DND-41 (cell line): ENCODE results near the gene ATP7A.

ENCODE experiments used
- ATAC-seq: fragments of 200-7000 bp; cut with Tn5 transposase; 3 replicates; pipeline ENCODE4 v1.9.1; 2021; ENCODE audit warnings: low read depth; ENCODE audit not compliant: insufficient read depth
- DNase-seq: peaks from one replicate; pipeline ENCODE4 v3.0.0-alpha.2; 2020
- H2AFZ ChIP-seq: 2 replicates; pipeline ENCODE4 v1.6.0; 2012; ENCODE audit warnings: low read depth, low read length
- H3K27ac ChIP-seq: 2 replicates; pipeline ENCODE4 v1.5.1; 2012; ENCODE audit warnings: low read length, inconsistent platforms
- H3K27me3 ChIP-seq: fragments of 200-600 bp; sonication (generic); 2 replicates; pipeline ENCODE4 v1.6.0; 2012; ENCODE audit warnings: low read length, mild to moderate bottlenecking, inconsistent platforms; ENCODE audit not compliant: insufficient read depth, poor library complexity
- H3K36me3 ChIP-seq: 2 replicates; pipeline ENCODE4 v1.5.1; 2012; ENCODE audit warnings: low read length, inconsistent platforms; ENCODE audit not compliant: insufficient read depth
- H3K4me1 ChIP-seq: 2 replicates; pipeline ENCODE4 v1.5.1; 2012; ENCODE audit warnings: mild to moderate bottlenecking, low read length; ENCODE audit not compliant: insufficient read depth
- H3K4me2 ChIP-seq: 2 replicates; pipeline ENCODE4 v1.6.0; 2012; ENCODE audit warnings: mild to moderate bottlenecking, moderate library complexity, low read length, inconsistent platforms; ENCODE audit not compliant: insufficient read depth
- H3K4me3 ChIP-seq, 2 experiments: fragments of 200-600 bp in 1 of 2; shearing (Covaris generic) in 1 of 2; 2 replicates each; pipeline ENCODE4 v1.5.1; 2012 to 2016; ENCODE audit warnings: inconsistent platforms in 2 of 2, low read length in 2 of 2, mild to moderate bottlenecking in 2 of 2, low read depth in 1 of 2, moderate library complexity in 1 of 2
- H3K79me2 ChIP-seq: 2 replicates; pipeline ENCODE4 v1.6.0; 2012; ENCODE audit warnings: low read length, inconsistent platforms; ENCODE audit not compliant: insufficient read depth
- H3K9ac ChIP-seq: 2 replicates; pipeline ENCODE4 v1.6.0; 2012; ENCODE audit warnings: low read depth, mild to moderate bottlenecking, inconsistent platforms, low read length, moderate library complexity
- H3K9me3 ChIP-seq: 2 replicates; pipeline ENCODE4 v1.5.1; 2012; ENCODE audit warnings: low read length, moderate library complexity, mild to moderate bottlenecking, inconsistent platforms; ENCODE audit not compliant: insufficient read depth, severe bottlenecking
- H4K20me1 ChIP-seq: 2 replicates; pipeline ENCODE4 v1.6.0; 2012; ENCODE audit warnings: low read length; ENCODE audit not compliant: insufficient read depth
- EZH2 ChIP-seq: IDR thresholded peaks from 3 replicates; pipeline ENCODE4 v1.6.1; 2012; ENCODE audit warnings: borderline replicate concordance, low read depth, mild to moderate bottlenecking, moderate library complexity, low read length, inconsistent platforms; ENCODE audit not compliant: severe bottlenecking
- TF ChIP-seq, protein P1 (sequence below): IDR thresholded peaks from 2 replicates; pipeline ENCODE4 v1.5.1; 2012; ENCODE audit warnings: borderline replicate concordance, low read length, moderate library complexity, mild to moderate bottlenecking; ENCODE audit not compliant: poor library complexity, severe bottlenecking; ENCODE audit errors: extremely low read depth

The ATP7A gene

DNA sequence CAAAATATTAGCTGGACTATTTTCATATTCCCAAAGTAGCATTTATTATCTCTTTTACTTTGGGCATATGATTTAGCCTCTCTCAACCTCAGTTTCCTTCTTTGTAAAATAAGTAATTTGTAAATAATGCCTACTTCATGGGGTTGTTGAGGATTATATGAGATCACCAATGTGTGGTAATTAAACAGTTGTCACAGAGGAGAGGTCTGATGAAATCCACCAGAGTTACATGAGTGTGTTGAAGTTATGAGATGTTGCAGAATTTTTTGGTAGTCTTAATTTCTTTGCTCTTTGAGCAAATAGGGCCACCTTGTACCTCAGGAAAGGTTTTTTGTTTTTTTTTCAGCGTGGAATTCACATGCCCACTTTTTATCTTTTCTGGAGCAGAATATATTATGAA, 9.8 kb upstream of the ATP7A start:
- H4K20me1 ChIP-seq: no peaks in the 10 kb centered on the region
- peak overlapping the region; percentile 57 to 78; a peak in 3 of 4 replicates for H3K4me3 ChIP-seq
- no peak for TF ChIP-seq EZH2
- TF ChIP-seq, protein P1, sequence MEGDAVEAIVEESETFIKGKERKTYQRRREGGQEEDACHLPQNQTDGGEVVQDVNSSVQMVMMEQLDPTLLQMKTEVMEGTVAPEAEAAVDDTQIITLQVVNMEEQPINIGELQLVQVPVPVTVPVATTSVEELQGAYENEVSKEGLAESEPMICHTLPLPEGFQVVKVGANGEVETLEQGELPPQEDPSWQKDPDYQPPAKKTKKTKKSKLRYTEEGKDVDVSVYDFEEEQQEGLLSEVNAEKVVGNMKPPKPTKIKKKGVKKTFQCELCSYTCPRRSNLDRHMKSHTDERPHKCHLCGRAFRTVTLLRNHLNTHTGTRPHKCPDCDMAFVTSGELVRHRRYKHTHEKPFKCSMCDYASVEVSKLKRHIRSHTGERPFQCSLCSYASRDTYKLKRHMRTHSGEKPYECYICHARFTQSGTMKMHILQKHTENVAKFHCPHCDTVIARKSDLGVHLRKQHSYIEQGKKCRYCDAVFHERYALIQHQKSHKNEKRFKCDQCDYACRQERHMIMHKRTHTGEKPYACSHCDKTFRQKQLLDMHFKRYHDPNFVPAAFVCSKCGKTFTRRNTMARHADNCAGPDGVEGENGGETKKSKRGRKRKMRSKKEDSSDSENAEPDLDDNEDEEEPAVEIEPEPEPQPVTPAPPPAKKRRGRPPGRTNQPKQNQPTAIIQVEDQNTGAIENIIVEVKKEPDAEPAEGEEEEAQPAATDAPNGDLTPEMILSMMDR: no peak
- peaks cover 33% of the 10 kb centered on the region for H3K36me3 ChIP-seq
- H3K4me1 ChIP-seq: peaks cover 35% of the 10 kb centered on the region
- peak overlapping the region; percentile 66 for H3K9ac ChIP-seq
- H2AFZ ChIP-seq: no peak overlapping the region
- peak overlapping the region; percentile 73 for H3K4me2 ChIP-seq
- peak overlapping the region; percentile 85 for H3K27ac ChIP-seq
- ATAC-seq (no peak), DNase-seq (no peak)
- H3K27me3 ChIP-seq: no peaks in the 10 kb centered on the region
- peaks cover 40% of the 10 kb centered on the region for H3K79me2 ChIP-seq
- H3K9me3 ChIP-seq: no peaks in the 10 kb centered on the region

DNA sequence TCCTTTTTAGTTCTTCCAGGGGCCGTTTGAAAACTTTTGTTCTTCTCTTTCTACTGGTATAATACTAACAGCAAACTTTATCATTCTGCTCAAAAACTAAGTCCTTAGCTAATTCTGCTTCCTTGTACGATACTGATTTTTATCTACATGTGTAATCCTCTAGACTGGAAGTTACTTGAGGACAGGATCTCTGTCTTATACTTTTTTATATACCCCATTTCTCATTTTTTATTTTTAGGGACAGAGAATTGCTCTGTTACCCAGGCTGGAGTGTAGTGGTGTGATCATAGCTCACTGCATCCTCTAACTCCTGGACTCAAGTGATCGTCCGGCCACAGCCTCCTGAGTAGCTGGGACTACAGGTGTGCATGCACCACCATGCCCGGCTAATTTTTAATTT, 9.0 kb upstream of the ATP7A start:
- Histone ChIP-seq H3K27me3 (no peaks in the 10 kb centered on the region), H3K4me1 (peaks cover 29% of the 10 kb centered on the region), H3K79me2 (peaks cover 40% of the 10 kb centered on the region), H3K9me3 (no peaks in the 10 kb centered on the region), H3K9ac (0 out of 2 replicates have a peak overlapping the region, but pooled peaks have one; percentile 66), H4K20me1 (no peaks in the 10 kb centered on the region), H3K4me3 (peak overlapping the region in 1 of 2 experiments; percentile 78; a peak in 1 of 4 replicates), H3K27ac (no peak overlapping the region), H3K4me2 (peak overlapping the region; percentile 73), H3K36me3 (peaks cover 33% of the 10 kb centered on the region), H2AFZ (no peak overlapping the region)
- no peak for TF ChIP-seq EZH2
- TF ChIP-seq, protein P1: no peak
- DNase-seq (no peak), ATAC-seq (no peak)

DNA sequence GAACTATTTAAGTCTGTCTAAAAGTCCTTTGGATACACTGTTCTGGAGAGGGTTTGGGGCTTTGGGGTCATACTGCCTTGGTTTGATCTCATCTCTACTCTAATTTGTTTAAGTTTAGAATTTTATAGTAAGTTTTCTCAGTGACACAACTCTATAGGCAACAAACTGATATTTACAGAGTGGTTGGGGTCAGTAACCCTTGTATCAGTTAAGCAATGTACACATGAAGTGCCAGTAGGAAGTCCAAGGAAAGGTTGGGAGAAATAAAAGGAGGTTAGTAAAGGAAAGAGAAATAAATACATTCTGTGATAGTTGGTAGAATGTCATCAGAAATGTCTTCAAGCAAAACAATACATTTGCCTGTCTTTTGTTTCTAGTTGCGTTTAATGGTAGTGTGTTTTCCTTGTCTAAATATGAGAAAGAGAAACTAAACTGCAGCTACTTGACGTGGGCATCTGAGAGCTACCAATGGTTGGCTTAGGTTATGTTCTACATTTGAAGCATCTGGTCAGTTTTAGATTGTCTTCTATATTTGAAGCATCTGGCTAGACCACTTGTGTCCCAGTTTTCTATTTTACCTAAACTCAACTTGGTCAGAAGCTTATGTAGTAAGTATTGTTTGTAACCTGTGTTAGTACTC, 6.9 kb downstream of the ATP7A start:
- H2AFZ ChIP-seq: no peak overlapping the region
- H3K4me2 ChIP-seq: peak overlapping the region; percentile 56
- peak; percentile 75; the same call in 2 of the 3 replicates for ATAC-seq

More for the DNA sequence above, 6.9 kb downstream of the ATP7A start:
- TF ChIP-seq, protein P1: no peak
- no peak for TF ChIP-seq EZH2
- peak overlapping the region; percentile 26; the same call in 1 of the 2 replicates for H3K9ac ChIP-seq
- H3K4me1 ChIP-seq: peaks cover 28% of the 10 kb centered on the region; the same call in 1 of the 2 replicates
- H3K27ac ChIP-seq: peak overlapping the region; percentile 47; the same call in 1 of the 2 replicates
- DNase-seq: no peak
- H4K20me1 ChIP-seq: no peaks in the 10 kb centered on the region
- peaks cover 66% of the 10 kb centered on the region for H3K79me2 ChIP-seq
- H3K36me3 ChIP-seq: no peaks in the 10 kb centered on the region
- H3K9me3 ChIP-seq: no peaks in the 10 kb centered on the region
- H3K4me3 ChIP-seq: peak overlapping the region in 1 of 2 experiments; percentile 39; a peak in 1 of 4 replicates
- no peaks in the 10 kb centered on the region for H3K27me3 ChIP-seq
